Esophagus squamous epithelium (tissue), 5 donors: ENCODE measurements around the gene SCIN. TPM values are rescaled to one million over a fixed set of nuclear protein-coding genes. Genes with fewer than 3 reads are reported as not detected.
A peak's percentile ranks its signal among the peaks of the same experiment; 100 is the strongest.

Experiments used
- DNase-seq: peaks from one replicate; lab custom pipeline; 2025; lab: John Stamatoyannopoulos, UW
- H3K27ac ChIP-seq, 4 donors: fragments of 200-600 bp; sonication (generic); one replicate each; pipeline ENCODE4 v1.5.1; 2016 to 2019; ENCODE audit warnings: mild to moderate bottlenecking in 1 of 4
- H3K27me3 ChIP-seq, 4 donors: fragments of 200-600 bp; sonication (generic); 1 replicate in 3 of 4; 2 replicates in 1 of 4; pipeline versions ENCODE4 v1.5.1 to v1.6.0; 2017 to 2021; ENCODE audit warnings: antibody characterized with exemption in 1 of 4
- H3K36me3 ChIP-seq, 3 donors: fragments of 200-600 bp; sonication (generic); one replicate each; pipeline ENCODE4 v1.5.1; 2016 to 2019
- H3K4me1 ChIP-seq, 3 donors: fragments of 200-600 bp; sonication (generic); one replicate each; pipeline ENCODE4 v1.5.1; 2017 to 2019
- H3K4me3 ChIP-seq, 4 donors: fragments of 200-600 bp; sonication (generic); 1 replicate in 3 of 4; 2 replicates in 1 of 4; pipeline ENCODE4 v1.5.1; 2016 to 2019; ENCODE audit warnings: mild to moderate bottlenecking in 2 of 4, moderate library complexity in 1 of 4
- H3K9me3 ChIP-seq, 3 donors: fragments of 200-600 bp; sonication (generic); one replicate each; pipeline ENCODE4 v1.5.1; 2016 to 2019
- POLR2A ChIP-seq, 4 donors: fragments of 450-650 bp; IDR thresholded peaks; one replicate each; pipeline ENCODE4 v1.6.1; 2017; ENCODE audit warnings: antibody characterized with exemption in 4 of 4, mild to moderate bottlenecking in 4 of 4, moderate library complexity in 3 of 4
- WGBS, 2 donors: methylation state at CpG; one replicate each; pipeline ENCODE4 v1.1.5; 2018; 5-methylcytosine and 5-hydroxymethylcytosine counted together
- intact Hi-C: fragments of 100-400 bp; cut with DNase I; formaldehyde crosslinking; loops from one replicate; pipeline ENCODE4 v1.15.0; 2022
- total RNA-seq, 4 donors: library from RNA; depleted of rRNA; stranded (reverse); fragments of >200 nt; gene quantifications; one replicate each; pipeline ENCODE4 v1.1.0, GENCODE V29; 2016
- TF ChIP-seq, protein P1 (sequence below), 6 experiments: fragments of 450-650 bp in 4 of 6; fragments of 200-600 bp in 2 of 6; sonication (generic) in 2 of 6; IDR thresholded peaks; one replicate each; pipeline ENCODE4 v1.5.1; 2016 to 2019; ENCODE audit warnings: antibody characterized with exemption in 6 of 6, mild to moderate bottlenecking in 4 of 6, moderate library complexity in 4 of 6
- donor health status: DM: yes; HTN: yes; CAD: no.

SCIN gene
- total RNA-seq, 4 donors from 2014 or later = 3.4 to 38.4 (median 25.9) TPM

DNA sequence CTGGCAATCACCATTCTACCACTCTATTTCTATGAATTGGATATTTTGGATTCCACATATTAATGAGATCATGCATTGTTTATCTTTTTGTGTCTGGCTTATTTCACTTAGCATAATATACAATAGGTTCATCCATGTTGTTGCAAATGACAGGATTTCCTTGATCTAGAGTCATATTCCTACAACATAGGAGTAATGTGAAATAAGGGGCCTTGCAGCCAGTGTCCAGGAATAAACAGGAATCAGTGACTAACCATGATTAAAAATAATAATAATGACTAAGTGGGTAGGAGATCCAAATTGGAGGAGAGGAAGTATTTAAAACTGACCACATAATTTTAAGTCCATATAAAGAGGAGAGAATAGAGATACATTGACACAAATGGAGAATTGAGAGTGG, 49.9 kb downstream of the SCIN start:
- no peak overlapping the region for H3K4me3 ChIP-seq
- H3K4me1 ChIP-seq = peaks cover 0 to 4% (median 0%) of the 10 kb centered on the region in 3 donors
- no peaks in the 10 kb centered on the region for H3K9me3 ChIP-seq
- H3K27me3 ChIP-seq = no peaks in the 10 kb centered on the region
- no peak overlapping the region for H3K27ac ChIP-seq
- no peaks in the 10 kb centered on the region for H3K36me3 ChIP-seq
- no peak for DNase-seq
- intact Hi-C loops = loop anchor here (10.0 kb wide), 1 partner anchor 96 kb away; no protein-coding TSS in a partner anchor
- TF ChIP-seq POLR2A (IDR thresholded peaks at IDR 0.05) = no peak
- TF ChIP-seq, protein P1, sequence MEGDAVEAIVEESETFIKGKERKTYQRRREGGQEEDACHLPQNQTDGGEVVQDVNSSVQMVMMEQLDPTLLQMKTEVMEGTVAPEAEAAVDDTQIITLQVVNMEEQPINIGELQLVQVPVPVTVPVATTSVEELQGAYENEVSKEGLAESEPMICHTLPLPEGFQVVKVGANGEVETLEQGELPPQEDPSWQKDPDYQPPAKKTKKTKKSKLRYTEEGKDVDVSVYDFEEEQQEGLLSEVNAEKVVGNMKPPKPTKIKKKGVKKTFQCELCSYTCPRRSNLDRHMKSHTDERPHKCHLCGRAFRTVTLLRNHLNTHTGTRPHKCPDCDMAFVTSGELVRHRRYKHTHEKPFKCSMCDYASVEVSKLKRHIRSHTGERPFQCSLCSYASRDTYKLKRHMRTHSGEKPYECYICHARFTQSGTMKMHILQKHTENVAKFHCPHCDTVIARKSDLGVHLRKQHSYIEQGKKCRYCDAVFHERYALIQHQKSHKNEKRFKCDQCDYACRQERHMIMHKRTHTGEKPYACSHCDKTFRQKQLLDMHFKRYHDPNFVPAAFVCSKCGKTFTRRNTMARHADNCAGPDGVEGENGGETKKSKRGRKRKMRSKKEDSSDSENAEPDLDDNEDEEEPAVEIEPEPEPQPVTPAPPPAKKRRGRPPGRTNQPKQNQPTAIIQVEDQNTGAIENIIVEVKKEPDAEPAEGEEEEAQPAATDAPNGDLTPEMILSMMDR (IDR thresholded peaks at IDR 0.05) = no peak

DNA sequence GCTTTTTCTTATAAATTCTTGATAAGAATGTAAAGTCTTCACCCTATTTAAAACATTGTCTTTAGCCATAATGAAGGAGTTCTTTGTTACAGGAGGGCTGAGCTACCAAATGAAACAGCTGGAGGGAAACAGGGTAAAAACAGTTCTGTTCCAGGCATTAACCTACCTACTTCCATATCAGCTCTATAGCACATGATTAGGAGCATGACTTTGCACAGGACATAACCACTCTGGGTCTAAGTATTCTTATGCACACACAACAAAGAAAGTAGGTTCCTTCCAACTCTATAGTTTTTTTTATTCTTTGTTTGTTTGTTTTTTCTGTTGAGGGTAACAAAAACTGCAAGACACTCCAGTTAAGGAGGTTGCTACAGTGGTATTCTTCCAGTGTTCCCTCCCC, 52.7 kb downstream of the SCIN start:
- intact Hi-C loops = loop anchor here (10.0 kb wide), 1 partner anchor 98 kb away; no protein-coding TSS in a partner anchor
- no peaks in the 10 kb centered on the region for H3K27me3 ChIP-seq

DNA sequence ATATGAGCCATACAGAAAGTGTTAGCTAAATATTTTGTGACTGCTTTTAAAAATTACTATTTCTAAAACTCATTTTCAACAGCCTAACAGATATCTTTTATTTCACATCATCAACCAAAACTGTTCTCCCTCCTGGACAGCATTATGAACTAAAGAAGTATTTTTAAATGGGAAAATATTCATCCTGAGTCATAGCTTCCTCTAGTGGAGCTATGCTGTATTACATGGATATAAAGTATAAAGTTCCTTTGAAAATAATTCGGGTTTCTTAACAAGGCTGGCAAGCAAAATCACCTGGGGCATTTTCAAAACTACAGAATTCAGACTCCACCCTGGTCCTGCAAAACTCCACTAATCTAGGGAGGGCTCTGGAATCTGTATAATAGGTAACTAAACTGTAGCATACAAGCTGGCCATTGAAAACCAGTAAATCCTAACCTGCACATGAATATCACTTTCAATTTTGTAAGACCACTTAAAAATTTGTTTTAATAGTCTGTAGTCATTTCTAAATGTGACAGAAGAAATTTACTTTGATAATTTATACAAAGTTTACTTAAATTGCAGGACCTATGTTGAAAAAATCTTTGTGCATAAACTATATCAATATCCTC, 53.5 kb downstream of the SCIN start:
- Histone ChIP-seq H3K4me3 (no peak overlapping the region), H3K36me3 (peaks cover 0 to 24% (median 0%) of the 10 kb centered on the region in 3 donors), H3K27ac (no peak overlapping the region), H3K27me3 (no peaks in the 10 kb centered on the region), H3K4me1 (peaks cover 0 to 4% (median 0%) of the 10 kb centered on the region in 3 donors), H3K9me3 (no peaks in the 10 kb centered on the region)
- no peak for TF ChIP-seq POLR2A (IDR thresholded peaks at IDR 0.05)
- TF ChIP-seq, protein P1 (IDR thresholded peaks at IDR 0.05) = peak in 5 of 6 experiments; percentile 71 to 90 (median 81)
- WGBS, 2 donors = 13 to 19% methylated on average over 1 of the region's 1 CpG
- intact Hi-C loops = loop anchor here (10.0 kb wide), 1 partner anchor 99 kb away; no protein-coding TSS in a partner anchor
- no peak for DNase-seq

More for the DNA sequence above, 52.7 kb downstream of the SCIN start:
- Histone ChIP-seq H3K4me1 (peaks cover 0 to 4% (median 0%) of the 10 kb centered on the region in 3 donors), H3K27ac (no peak overlapping the region), H3K36me3 (peaks cover 0 to 18% (median 0%) of the 10 kb centered on the region in 3 donors), H3K4me3 (no peak overlapping the region), H3K9me3 (no peaks in the 10 kb centered on the region)
- TF ChIP-seq, protein P1 (IDR thresholded peaks at IDR 0.05) = no peak
- TF ChIP-seq POLR2A (IDR thresholded peaks at IDR 0.05) = no peak
- no peak for DNase-seq

DNA sequence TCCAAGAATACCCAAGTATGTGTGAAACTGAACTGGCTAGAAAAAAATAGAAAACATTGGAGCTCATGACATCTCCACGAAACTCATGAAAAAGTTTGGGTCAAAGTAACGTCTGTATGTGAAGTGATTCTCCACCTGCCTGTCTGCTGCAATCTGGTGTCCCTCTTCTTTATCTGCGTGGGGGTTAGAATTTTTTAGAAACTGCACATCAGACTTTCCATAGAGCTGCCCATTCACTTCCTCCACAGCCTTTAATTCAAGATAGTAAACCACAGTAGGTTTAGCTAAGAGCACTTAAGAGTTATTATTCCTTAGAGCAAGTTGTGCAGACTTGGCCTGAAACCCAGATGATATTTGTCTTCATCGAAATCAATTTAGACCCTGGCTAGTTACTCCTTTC, 55.3 kb downstream of the SCIN start:
- WGBS, 2 donors = 58 to 64% methylated on average over 4 of the region's 4 CpGs
- Histone ChIP-seq H3K27ac (no peak overlapping the region), H3K4me1 (peaks cover 0 to 4% (median 0%) of the 10 kb centered on the region in 3 donors), H3K9me3 (no peaks in the 10 kb centered on the region), H3K27me3 (no peaks in the 10 kb centered on the region), H3K4me3 (no peak overlapping the region), H3K36me3 (peaks cover 0 to 31% (median 0%) of the 10 kb centered on the region in 3 donors)
- intact Hi-C loops = loop anchor here (10.0 kb wide), 1 partner anchor 101 kb away; no protein-coding TSS in a partner anchor
- no peak for TF ChIP-seq POLR2A (IDR thresholded peaks at IDR 0.05)
- TF ChIP-seq, protein P1 (IDR thresholded peaks at IDR 0.05) = no peak
- DNase-seq = no peak

DNA sequence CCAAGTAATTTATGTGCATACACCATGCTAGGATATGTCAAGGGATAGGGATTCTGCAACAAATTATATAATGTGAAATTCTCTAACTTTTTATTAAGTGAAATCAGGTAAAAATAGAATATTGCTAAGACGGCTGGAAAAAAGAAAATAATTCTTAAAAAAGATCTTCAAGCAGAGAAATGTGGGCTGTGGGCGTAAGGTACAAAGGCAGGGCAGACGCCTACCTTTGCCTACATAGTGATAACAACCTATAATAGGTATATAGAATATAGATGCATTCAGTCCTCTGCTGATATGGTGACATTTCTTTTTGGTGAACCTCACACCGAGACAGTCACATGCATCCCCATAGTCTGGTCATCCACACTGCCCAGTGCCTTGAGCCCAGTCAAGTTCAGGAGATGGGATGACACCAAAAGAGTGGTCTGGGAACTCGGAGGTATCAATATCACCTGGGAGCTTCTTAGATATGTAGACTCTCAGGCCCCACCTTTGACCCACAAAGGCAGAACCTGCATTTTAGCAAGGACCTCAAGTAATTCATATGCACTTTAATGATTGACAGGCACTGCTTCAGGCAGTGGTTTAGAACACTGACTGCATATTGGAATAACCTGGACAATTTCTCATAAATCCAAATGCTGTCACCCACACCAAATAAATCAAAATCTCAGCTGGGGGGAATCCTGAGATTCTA, 59.4 kb downstream of the SCIN start:
- 77 to 85% methylated on average over 4 to 5 of the region's 5 CpGs for WGBS, 2 donors
- no peaks in the 10 kb centered on the region for H3K27me3 ChIP-seq
- H3K4me1 ChIP-seq = no peaks in the 10 kb centered on the region
- DNase-seq = no peak
- no peak overlapping the region for H3K27ac ChIP-seq
- no peak overlapping the region for H3K4me3 ChIP-seq
- no peaks in the 10 kb centered on the region for H3K9me3 ChIP-seq
- intact Hi-C loops = loop anchor here (5.0 to 10.0 kb wide), 2 partner anchors 105 to 632 kb away; no protein-coding TSS in a partner anchor
- peaks cover 0 to 42% (median 0%) of the 10 kb centered on the region in 3 donors for H3K36me3 ChIP-seq
- TF ChIP-seq, protein P1 (IDR thresholded peaks at IDR 0.05) = no peak
- TF ChIP-seq POLR2A (IDR thresholded peaks at IDR 0.05) = no peak
